Posterior cingulate gyrus (tissue), 11 donors: ENCODE data around the gene COL13A1.

Source experiments
- DNase-seq, 10 donors: peaks; one replicate each; pipeline versions ENCODE4 v3.0.0 to v3.0.0-alpha.2; 2020 to 2021; ENCODE audit warnings: mixed read lengths in 3 of 10
- intact Hi-C: fragments of 100-400 bp; cut with DNase I; formaldehyde crosslinking; loops from one replicate; pipeline ENCODE4 v1.15.1; 2023

COL13A1 gene

GRCh38 chr10:69976795-69977546 lies 175.3 kb downstream of the COL13A1 start:
- DNase-seq: no peak
- intact Hi-C loops: no loop called here

- no peak for DNase-seq
- intact Hi-C loops: no loop called here
These were observed 177.5 kb downstream of the COL13A1 start for GRCh38 chr10:69979174-69979573.

- intact Hi-C loops: no loop called here
- DNase-seq: no peak
These were observed 179.0 kb downstream of the COL13A1 start for GRCh38 chr10:69980672-69981071.

- intact Hi-C loops: no loop called here
These were observed 186.4 kb downstream of the COL13A1 start for GRCh38 chr10:69988094-69988493.

GRCh38 chr10:69991151-69991550 lies 189.4 kb downstream of the COL13A1 start:
- intact Hi-C loops: no loop called here
- no peak for DNase-seq

More at GRCh38 chr10:69988094-69988493, 186.4 kb downstream of the COL13A1 start:
- DNase-seq: no peak

GRCh38 chr10:69994262-69994661 lies 192.6 kb downstream of the COL13A1 start:
- intact Hi-C loops: no loop called here
- DNase-seq: peak in 5 of 10 donors; percentile 11 to 80 (median 29)

GRCh38 chr10:69996611-69997010 lies 194.9 kb downstream of the COL13A1 start:
- intact Hi-C loops: no loop called here
- no peak for DNase-seq

GRCh38 chr10:70000262-70000661 lies 198.6 kb downstream of the COL13A1 start:
- no peak for DNase-seq
- intact Hi-C loops: no loop called here

- intact Hi-C loops: no loop called here
- DNase-seq: no peak
These were observed 205.6 kb downstream of the COL13A1 start for GRCh38 chr10:70007116-70007820.
